NCI-H82 treated with DMSO at 0.1 percent for 48 hours (cell line): ENCODE data around the gene FAM20A.
"Not testable (repeated sequence)": the region's sequence is repeated elsewhere in the genome, so short reads cannot be mapped to it uniquely, and the experiment has no call there.

Source experiments
- DNase-seq: peaks from one replicate; lab custom pipeline; 2025; ENCODE audit not compliant: unreplicated experiment; lab: John Stamatoyannopoulos, UW

The FAM20A gene

GRCh38 chr17:68498479-68499326 is 102.5 kb downstream of the FAM20A start:
- DNase-seq = no peak

- no peak for DNase-seq
Measured at GRCh38 chr17:68497885-68498319, 103.3 kb downstream of the FAM20A start.

GRCh38 chr17:68495081-68495480 is 106.1 kb downstream of the FAM20A start:
- DNase-seq = no peak

- DNase-seq = not testable (repeated sequence)
Measured at GRCh38 chr17:68492394-68493054, 108.6 kb downstream of the FAM20A start.

GRCh38 chr17:68491381-68492231 is 109.6 kb downstream of the FAM20A start:
- no peak for DNase-seq

- no peak for DNase-seq
Measured at GRCh38 chr17:68489919-68490318, 111.2 kb downstream of the FAM20A start.
